NCI-H128 (cell line): ENCODE measurements around the gene HIC2.
"Not testable (repeated sequence)": the region's sequence is repeated elsewhere in the genome, so short reads cannot be mapped to it uniquely, and the experiment has no call there.

ENCODE experiments used
- DNase-seq: peaks from one replicate; lab custom pipeline; 2025; ENCODE audit not compliant: unreplicated experiment; lab: John Stamatoyannopoulos, UW

Gene HIC2, protein sequence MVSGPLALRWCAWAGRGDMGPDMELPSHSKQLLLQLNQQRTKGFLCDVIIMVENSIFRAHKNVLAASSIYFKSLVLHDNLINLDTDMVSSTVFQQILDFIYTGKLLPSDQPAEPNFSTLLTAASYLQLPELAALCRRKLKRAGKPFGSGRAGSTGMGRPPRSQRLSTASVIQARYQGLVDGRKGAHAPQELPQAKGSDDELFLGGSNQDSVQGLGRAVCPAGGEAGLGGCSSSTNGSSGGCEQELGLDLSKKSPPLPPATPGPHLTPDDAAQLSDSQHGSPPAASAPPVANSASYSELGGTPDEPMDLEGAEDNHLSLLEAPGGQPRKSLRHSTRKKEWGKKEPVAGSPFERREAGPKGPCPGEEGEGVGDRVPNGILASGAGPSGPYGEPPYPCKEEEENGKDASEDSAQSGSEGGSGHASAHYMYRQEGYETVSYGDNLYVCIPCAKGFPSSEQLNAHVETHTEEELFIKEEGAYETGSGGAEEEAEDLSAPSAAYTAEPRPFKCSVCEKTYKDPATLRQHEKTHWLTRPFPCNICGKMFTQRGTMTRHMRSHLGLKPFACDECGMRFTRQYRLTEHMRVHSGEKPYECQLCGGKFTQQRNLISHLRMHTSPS

DNA sequence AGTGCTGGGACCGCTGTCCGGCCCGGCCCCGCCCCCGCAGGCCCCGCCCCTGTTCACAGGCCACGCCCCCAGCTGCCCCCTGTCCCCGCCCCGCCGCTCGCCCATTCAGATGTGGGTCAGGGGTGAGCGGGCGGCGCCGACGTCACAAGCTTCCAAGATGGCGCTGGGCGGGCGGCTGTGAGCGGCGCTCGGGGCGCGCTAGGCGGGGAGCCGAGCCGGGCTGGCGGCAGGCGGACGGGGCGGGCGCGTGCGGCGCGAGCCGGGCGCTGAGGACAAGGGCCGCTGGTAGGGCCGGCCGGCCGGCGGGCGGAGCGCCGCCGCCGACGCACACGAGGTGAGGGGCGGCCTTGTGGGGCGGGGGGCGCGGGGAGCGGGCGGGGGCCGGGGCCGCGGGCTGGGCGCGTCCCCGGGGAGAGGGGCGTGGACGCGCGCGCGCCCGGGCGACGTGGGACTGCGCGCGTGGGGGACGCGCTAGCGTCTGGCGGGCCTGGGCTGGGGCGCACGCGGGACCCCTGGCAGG lies at the start of gene HIC2:
HIC2 (plus strand) TSS at position 145 of the 520 bp plus-strand sequence. CDS start 25,461 bp downstream, outside the sequence.
- DNase-seq = not testable (repeated sequence)

DNA sequence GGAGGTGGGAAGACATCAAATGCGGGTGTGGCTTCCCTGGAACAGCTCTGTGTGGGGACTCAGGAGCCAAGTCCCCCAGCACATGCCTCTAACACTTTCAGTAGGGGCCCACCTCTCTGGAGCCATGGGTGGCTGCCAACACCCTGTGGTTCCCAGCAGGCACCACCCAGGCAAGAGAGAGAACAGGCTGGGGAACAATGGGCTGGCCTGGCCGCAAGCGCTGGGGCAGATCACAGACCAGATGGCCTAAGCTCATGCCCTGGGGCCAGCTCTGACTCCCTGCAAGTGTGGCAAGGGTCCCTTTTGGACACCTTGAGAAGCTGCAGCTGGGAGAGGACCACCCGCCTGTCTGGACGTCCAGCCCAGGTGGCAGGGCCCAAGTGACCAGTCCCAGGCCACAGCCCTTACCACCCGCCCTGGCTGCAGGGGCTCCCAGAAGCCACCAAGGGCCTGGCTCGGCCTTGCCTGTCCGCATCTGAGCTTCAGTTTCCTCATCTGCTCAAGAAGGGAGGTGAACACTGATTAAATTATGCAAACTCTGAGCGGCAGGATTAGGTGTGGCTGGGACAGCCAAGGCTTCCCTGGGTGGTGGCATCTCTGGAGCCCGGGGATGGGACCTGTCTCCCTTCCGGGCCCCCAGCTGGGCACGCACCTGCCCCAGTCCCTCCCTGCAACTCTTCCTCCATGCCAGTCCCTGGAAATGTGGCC lies 48.4 kb upstream of the HIC2 start:
- not testable (repeated sequence) for DNase-seq

DNA sequence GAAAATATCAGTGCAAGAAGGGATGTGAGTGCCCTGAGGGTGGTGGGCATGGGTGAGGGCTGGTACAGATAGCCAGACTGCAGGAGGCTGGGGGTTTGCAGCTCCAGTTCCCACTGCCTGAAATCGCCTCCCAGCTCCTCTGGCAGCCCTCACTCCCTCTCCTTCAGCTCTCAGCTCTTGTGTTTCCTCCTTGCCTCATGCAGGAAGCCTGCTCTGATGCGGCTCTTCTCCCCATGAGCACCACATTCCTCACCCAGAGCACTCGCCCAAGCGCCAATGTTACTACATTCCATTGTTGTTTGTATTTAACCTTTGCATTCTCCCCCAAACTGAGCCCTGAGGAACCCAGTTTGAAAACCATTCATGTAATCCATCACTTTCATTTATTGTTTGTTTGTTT lies 41.3 kb upstream of the HIC2 start:
- DNase-seq = not testable (repeated sequence)

DNA sequence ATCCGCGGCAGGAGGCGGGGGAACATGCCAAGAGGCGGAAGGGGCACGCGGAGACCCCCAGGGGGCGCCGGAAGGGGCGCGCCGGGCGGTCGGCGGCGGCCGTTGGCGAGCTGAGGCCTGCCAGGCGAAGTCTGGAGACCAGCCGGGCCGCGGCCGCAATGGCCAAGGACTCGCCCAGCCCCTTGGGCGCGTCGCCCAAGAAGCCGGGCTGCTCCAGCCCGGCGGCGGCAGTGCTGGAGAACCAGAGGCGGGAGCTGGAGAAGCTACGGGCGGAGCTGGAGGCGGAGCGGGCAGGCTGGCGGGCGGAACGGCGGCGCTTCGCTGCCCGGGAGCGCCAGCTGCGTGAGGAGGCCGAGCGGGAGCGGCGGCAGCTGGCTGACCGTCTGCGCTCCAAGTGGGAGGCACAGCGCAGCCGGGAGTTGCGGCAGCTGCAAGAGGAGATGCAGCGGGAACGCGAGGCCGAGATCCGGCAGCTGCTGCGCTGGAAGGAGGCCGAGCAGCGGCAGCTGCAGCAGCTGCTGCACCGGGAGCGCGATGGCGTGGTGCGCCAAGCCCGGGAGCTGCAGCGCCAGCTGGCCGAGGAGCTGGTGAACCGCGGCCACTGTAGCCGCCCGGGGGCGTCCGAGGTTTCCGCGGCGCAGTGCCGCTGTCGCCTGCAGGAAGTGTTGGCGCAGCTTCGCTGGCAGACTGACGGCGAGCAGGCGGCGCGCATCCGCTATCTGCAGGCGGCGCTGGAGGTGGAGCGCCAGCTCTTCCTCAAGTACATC lies 33.3 kb upstream of the HIC2 start, which contains the start of gene RIMBP3B:
RIMBP3B (plus strand) TSS at position 51 of the 767 bp plus-strand sequence; CDS start at position 159, 108 bp downstream.
- not testable (repeated sequence) for DNase-seq

DNA sequence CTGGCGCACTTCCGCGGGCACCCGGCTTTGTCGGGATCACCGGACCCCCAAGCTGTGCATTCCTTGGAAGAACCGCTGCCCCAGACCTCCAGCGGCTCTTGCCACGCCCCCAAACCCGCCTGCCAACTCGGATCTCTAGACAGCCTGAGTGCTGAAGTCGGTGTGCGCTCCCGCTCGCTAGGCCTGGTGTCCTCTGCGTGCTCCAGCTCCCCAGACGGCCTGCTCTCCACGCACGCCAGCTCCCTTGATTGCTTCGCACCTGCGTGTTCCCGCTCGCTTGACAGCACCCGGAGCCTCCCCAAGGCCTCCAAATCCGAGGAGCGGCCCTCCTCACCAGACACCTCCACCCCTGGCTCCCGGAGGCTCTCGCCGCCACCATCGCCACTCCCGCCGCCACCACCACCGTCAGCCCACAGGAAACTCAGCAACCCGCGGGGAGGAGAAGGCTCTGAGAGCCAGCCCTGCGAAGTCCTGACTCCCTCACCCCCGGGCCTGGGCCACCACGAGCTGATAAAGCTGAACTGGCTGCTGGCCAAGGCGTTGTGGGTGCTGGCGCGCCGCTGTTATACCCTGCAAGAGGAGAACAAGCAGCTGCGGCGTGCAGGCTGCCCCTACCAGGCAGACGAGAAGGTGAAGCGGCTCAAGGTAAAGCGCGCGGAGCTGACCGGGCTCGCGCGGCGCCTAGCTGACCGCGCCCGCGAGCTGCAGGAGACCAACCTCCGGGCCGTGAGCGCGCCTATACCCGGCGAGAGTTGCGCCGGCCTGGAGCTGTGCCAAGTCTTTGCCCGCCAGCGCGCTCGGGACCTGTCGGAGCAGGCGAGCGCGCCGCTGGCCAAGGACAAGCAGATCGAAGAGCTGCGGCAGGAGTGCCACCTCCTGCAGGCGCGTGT lies 32.5 kb upstream of the HIC2 start:
- DNase-seq = not testable (repeated sequence)

DNA sequence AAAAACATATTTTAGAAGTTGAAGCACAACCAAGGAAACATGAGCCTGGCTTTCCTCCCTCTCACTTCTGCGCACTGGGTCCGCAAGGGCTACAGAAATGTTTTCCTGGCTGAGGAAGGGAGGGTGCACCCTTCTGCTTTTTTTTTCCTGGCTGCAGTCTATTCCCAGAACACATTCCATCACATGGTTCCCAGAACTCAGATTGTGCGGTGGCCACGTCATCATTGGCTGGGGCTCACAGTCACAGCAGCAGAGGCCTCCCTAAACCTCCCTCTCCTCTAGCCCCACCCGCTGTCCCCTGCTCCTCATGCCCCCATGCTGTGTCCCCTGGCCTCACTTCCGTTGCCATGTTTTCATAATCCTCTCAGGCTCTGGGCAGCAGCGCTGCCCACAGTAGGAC lies 27.7 kb upstream of the HIC2 start:
- not testable (repeated sequence) for DNase-seq

DNA sequence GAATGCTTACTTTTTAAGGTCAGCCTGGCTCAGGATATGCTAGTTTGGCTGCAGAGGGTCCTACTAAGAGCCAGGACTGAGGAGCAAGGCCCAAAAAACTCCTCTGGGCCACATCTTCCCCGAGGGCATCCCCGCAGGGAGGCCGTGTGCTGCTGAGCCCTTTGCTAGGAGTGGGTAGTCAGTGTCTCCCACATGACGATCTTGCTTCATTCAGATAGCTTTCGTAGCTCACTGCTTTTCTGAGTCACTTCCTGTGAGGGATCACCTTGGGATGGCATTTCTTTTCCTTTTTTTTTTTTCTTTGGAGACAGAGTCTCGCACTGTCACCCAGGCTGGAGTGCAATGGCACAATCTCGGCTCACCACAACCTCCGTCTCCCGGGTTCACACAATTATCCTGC lies 27.2 kb upstream of the HIC2 start:
- DNase-seq = not testable (repeated sequence)

DNA sequence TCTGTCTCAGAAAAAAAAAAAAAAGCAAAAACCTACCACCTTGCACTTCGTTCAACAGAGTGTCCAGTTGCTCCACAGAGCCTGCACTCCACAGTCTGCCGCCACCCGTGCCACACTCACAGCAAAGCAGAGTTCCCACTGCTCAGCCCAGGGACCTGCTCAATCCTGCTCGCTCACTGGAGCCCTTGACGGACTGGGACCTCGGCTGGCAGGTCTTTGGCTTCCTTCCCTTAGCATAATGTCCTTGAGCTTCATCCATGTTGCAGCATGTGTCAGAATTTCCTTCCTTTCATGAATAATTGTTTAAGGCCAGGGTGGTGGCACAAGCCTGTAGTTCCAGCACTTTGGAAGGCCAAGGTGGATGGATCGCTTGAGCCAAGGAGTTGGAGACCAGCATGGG lies 22.6 kb upstream of the HIC2 start:
- not testable (repeated sequence) for DNase-seq

DNA sequence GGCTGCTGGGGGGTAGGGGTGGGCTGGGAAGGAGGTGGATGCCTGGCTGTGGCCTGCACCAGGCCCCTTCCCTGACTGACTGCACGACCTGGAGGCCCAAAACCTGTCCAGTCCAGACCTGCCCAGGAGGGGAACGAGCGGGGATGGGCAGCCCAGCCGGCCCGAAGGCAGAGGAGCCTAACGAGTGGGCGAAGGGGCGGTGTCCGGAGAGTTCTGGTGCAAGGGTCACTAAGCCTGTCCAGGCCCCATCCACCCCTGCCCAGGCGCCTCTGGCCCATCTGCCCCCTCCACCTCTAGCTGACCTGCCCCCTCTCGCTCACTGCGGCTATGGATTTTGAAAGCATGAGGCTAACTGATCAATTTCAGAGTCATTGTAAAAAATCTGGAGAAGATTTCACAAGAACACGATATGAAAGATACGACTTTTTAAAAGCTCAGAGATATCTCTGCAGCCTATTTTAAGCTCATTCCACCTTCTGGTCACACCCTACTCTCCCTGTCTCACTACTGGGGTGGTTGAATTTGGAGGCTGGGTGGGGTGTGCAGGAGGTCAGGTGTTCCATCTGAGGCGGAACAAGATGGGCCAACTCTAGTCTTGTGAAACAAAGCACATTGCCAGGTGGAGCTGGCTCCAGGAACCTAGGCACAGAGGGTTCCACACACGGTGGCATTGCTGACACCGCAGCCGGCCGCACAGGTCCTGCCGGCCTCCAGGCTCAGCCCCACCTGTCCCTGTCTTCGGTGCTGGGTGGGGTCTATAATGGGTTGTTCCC lies 15.8 kb upstream of the HIC2 start:
- DNase-seq = not testable (repeated sequence)

DNA sequence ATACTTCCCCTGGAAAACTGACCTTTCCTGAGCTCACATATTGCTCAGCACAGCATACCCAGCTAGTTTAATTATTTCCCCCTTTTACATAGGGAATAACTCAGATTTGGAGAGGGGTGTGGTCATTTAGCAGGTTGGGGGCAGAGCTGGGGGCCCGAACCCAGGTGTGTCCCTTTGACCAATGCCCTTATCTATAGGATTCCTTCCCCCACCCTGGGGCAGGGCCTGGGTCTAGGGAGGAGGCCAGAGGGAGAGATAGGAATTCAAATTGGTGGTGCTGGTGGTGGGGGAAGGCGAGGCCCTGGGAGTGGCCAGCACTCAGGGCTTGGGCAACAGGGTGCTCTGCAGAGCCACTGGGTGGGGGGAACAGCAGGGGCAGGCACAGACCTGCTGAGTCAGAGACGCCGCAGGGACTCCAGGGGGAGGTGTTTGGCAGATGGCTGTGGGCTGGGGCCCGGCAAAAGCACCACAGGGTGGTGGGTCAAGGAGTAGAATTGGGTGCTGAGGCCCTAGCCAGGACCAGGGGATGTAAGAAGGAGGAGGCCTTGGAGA lies 14.3 kb upstream of the HIC2 start:
- DNase-seq = not testable (repeated sequence)

DNA sequence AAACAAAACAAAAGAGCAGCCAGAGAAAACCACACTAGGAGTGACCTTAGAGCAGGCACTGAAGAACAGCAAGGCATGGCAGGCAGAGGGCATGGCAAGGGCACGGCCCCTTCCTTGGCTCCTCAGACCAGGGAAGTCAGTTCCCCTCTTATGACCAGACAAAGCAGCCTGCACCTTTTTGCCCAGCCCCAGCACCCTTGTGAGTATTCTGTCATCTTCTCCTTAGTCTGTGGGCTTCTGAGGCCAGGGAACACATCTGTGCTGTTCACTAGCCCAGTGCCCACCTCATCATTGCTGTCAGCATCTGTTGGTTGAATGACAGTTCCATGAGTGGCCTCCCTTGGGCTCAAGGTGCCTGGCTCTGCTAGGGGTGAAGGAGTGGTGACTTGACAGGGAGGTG lies 10.0 kb upstream of the HIC2 start:
- not testable (repeated sequence) for DNase-seq

DNA sequence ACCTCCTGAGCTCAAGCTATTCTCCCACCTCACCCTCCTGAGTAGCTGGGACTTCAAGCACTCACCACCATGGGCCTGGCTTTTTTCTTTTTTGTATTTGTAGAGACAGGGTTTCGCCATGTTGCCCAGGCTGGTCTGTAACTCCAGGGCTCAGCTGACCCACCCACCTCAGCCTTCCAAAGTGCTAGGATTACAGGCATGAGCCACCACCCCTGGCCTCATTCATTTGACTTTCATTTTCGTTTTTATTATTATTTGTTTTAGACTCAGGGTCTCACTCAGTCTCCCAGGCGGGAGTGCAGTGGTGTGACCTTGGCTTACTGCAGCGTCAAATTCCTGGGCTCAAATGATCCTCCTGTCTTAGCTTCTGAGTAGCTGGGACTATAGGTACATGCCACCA lies 9.4 kb upstream of the HIC2 start:
- DNase-seq = not testable (repeated sequence)

DNA sequence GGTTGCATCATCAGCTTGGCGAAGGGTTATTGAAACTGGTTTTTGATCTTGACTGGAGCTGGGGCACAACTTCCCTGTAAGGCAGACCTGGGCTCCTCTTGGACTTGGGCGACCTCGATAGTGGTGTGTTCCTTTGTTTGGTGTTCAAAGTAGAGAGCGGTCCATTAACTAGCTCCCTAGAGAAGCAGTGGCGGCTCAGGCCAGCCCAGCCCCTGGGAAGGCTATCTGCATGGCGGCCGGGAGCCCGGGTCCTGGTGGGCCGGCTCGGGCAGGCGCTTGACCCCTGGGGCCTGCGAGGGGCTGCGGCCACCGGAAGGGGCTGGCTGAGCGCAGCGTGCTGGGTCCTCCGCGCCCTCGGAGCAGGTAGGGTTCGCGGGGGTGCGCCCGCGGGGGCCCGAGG lies 796 bp upstream of the HIC2 start:
- not testable (repeated sequence) for DNase-seq

DNA sequence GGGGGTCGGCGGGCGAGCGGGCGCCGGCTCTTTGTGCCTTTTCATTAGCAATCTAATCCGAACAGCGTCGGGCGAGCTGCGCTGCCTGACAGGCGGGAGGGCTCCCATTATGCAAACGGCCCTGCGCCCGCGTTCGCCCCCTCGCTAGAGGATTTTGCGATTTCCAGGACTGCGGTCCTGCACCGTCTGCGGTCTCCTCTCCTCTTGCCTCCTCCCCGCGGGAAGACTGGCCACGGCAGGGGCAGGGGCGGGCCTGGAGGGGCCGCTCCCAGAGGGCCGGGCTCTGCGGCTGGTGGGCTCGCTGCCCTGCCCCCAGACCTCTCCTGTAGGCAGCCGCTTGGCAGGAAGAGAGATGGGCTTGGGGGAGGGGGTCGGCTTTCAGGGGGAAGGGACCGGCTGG lies 682 bp downstream of the HIC2 start:
- not testable (repeated sequence) for DNase-seq

DNA sequence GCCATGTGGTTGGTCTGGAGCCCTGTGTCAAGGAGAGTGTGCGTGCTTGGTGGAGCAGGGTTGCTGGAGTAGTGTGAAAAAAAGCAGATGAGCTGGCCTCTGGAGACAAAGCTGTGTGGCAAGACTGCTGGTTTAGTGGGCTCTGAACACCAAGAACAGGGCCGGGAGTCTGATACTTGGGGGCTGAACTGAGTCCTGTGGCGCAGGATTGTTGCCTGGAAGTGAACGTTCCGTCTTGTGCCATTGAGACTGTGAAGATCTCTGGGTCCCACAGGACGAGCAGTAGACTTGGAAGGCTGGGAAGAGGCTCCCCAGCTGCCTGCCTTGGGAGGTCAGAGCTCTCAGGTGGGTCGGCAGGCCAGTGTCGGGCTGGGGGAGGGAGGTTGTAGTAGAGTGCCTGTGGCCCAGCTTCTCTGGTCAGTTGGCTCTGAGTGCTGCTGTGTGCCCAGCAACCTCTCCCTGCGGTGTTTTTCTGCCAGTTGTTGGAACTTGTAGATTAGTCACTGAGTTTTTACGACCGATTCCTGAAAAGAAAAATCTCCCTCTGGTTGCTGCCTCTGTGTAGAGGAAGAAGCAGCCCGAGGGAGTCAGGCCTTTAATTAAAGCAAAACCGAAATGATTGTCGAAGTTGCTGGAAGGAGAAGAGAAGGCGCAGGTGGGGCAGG lies 1.9 kb downstream of the HIC2 start:
- DNase-seq = not testable (repeated sequence)

DNA sequence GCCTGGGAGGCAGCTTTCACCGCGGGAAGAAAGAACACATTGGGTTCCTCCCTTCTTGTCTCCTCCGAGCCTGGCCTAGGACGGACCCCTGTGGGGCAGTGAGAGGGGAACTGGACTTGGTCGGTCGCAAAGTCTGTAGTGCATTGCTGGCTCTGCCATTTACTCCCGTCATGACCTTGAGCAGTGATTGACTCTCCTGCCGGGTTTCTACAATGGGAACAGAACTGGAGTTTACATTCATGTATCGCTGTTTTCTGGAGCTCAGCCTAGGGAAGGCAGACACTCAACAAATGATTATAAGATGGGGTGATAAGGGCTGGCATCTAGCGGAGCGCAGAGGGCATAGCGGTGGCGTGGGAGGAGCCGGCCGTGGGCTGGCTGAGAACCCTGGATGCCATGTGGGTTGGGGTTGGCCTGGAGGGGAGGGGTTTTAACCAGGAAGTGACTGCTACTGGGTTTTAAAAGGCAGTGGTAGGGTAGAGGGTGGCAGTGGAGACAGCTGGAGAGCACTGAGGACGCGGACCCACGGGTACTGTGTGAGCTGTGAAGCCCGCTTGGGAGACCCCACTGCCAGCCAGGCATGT lies 3.1 kb downstream of the HIC2 start:
- DNase-seq = not testable (repeated sequence)

DNA sequence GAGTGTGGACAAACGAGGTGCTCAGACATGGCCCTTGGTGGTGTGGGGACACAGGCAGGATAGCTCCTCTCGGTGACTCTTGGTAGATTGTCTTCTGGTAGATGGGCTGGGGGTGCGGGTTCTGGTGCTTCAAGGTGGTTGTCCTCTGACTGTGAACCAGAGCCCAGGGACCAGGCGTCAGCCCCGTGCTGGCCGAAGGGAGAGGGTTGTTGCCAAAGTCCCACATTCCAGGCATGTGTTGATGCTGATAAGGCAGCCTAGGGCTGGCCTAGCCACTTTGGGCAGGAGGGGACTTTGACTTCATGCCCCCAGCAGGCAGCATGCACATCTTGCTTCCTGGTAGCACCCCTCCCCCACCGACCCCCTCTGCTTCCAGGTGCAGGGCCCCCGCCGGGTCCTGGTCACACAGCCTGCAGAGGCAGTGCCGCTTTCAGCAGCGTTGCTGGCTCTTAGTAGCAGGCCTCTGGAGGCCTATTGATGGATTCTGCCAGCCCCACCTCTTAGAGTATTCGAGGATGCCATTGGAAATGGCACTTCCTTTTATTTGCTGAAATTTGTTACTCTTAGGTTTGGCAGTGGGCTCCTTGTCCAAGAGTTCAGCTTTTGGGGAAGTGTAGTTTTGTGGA lies 7.0 kb downstream of the HIC2 start:
- not testable (repeated sequence) for DNase-seq
